Measurements from ENCODE around the gene TPCN1. TPM values are rescaled to one million over a fixed set of nuclear protein-coding genes. Genes with fewer than 3 reads are reported as not detected.

The TPCN1 gene
- total RNA-seq, 2 donors from 2014 or later: 18.9 to 30.8 TPM

- TF ChIP-seq, protein P1, sequence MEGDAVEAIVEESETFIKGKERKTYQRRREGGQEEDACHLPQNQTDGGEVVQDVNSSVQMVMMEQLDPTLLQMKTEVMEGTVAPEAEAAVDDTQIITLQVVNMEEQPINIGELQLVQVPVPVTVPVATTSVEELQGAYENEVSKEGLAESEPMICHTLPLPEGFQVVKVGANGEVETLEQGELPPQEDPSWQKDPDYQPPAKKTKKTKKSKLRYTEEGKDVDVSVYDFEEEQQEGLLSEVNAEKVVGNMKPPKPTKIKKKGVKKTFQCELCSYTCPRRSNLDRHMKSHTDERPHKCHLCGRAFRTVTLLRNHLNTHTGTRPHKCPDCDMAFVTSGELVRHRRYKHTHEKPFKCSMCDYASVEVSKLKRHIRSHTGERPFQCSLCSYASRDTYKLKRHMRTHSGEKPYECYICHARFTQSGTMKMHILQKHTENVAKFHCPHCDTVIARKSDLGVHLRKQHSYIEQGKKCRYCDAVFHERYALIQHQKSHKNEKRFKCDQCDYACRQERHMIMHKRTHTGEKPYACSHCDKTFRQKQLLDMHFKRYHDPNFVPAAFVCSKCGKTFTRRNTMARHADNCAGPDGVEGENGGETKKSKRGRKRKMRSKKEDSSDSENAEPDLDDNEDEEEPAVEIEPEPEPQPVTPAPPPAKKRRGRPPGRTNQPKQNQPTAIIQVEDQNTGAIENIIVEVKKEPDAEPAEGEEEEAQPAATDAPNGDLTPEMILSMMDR (conservative IDR thresholded peaks at IDR 0.05): no peak
- H3K27me3 Mint-ChIP-seq (ENCODE audit: insufficient read depth): no peaks in the 10 kb centered on the region
- H3K27ac Mint-ChIP-seq: no peak overlapping the region
- 92 to 94% methylated on average over 3 to 4 of the region's 4 CpGs for WGBS, 2 experiments (ENCODE audit: insufficient coverage in 1 of 2, insufficient read length in 1 of 2)
- peaks cover 19% of the 10 kb centered on the region for H3K4me1 Mint-ChIP-seq
- Histone ChIP-seq H3K4me1 (ENCODE audit: control insufficient read depth, insufficient read depth, low read length) (peaks cover 4% of the 10 kb centered on the region), H3K27me3 (ENCODE audit: control insufficient read depth, insufficient read depth, low read length, poor library complexity, severe bottlenecking) (no peaks in the 10 kb centered on the region), H3K9ac (ENCODE audit: extremely low read depth, low read length, poor library complexity, severe bottlenecking) (no peak overlapping the region), H3K4me3 (ENCODE audit: low read length) (no peak overlapping the region), H3K27ac (ENCODE audit: low read depth, low read length) (peak overlapping the region; percentile 44), H3K36me3 (ENCODE audit: control insufficient read depth, insufficient read depth, low read length) (peaks cover 30% of the 10 kb centered on the region), H3K9me3 (ENCODE audit: control insufficient read depth, low read length) (no peaks in the 10 kb centered on the region)
- H3K9me3 Mint-ChIP-seq: no peaks in the 10 kb centered on the region
- H3K36me3 Mint-ChIP-seq (ENCODE audit: low read depth): peaks cover 43% of the 10 kb centered on the region
- H3K4me3 Mint-ChIP-seq: no peak overlapping the region
- peak; percentile 88 for DNase-seq
Observed at GRCh38 chr12:113190761-113191160, 30.5 kb upstream of the TPCN1 start.

- H3K4me3 ChIP-seq (ENCODE audit: low read length): no peak overlapping the region
- TF ChIP-seq, protein P1 (conservative IDR thresholded peaks at IDR 0.05): no peak
- WGBS, 2 experiments (ENCODE audit: insufficient coverage in 1 of 2, insufficient read length in 1 of 2): 95 to 98% methylated on average over 17 to 19 of the region's 19 CpGs
- DNase-seq: no peak
- peaks cover 30% of the 10 kb centered on the region for H3K36me3 ChIP-seq (ENCODE audit: control insufficient read depth, insufficient read depth, low read length)
- Mint-ChIP-seq H3K27ac (no peak overlapping the region), H3K9me3 (no peaks in the 10 kb centered on the region), H3K4me1 (peaks cover 17% of the 10 kb centered on the region), H3K4me3 (no peak overlapping the region), H3K36me3 (ENCODE audit: low read depth) (peaks cover 43% of the 10 kb centered on the region), H3K27me3 (ENCODE audit: insufficient read depth) (no peaks in the 10 kb centered on the region)
- no peaks in the 10 kb centered on the region for H3K27me3 ChIP-seq (ENCODE audit: control insufficient read depth, insufficient read depth, low read length, poor library complexity, severe bottlenecking)
- peaks cover 4% of the 10 kb centered on the region for H3K4me1 ChIP-seq (ENCODE audit: control insufficient read depth, insufficient read depth, low read length)
- H3K9ac ChIP-seq (ENCODE audit: extremely low read depth, low read length, poor library complexity, severe bottlenecking): no peak overlapping the region
- no peaks in the 10 kb centered on the region for H3K9me3 ChIP-seq (ENCODE audit: control insufficient read depth, low read length)
- H3K27ac ChIP-seq (ENCODE audit: low read depth, low read length): no peak overlapping the region
Observed at GRCh38 chr12:113191227-113191626, 30.0 kb upstream of the TPCN1 start.

DNA sequence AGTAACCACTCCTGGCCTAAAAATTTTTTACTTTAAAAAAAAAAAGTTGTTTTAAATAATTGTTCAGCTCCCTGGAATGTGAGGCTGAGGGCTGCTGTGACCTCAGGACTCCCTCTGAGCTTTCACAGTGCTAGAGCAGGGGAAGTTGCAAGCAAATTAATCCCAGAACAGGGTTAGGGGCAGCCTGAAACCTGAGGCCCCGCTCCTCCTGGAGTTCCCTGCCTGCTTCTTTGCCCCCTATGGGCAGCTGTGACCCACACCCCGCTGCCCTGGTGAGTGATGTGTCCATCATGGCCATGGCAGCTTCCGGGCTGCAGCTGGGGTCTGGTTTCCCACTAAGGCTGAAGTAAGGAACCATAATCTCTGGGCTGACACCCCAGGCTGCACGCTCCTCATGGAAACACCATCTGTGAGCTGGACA lies 26.3 kb upstream of the TPCN1 start:
- no peaks in the 10 kb centered on the region for H3K27me3 Mint-ChIP-seq (ENCODE audit: insufficient read depth)
- peaks cover 12% of the 10 kb centered on the region for H3K36me3 ChIP-seq (ENCODE audit: control insufficient read depth, insufficient read depth, low read length)
- no peaks in the 10 kb centered on the region for H3K27me3 ChIP-seq (ENCODE audit: control insufficient read depth, insufficient read depth, low read length, poor library complexity, severe bottlenecking)
- no peak overlapping the region for H3K4me3 ChIP-seq (ENCODE audit: low read length)
- peaks cover 22% of the 10 kb centered on the region for H3K36me3 Mint-ChIP-seq (ENCODE audit: low read depth)
- TF ChIP-seq, protein P1 (conservative IDR thresholded peaks at IDR 0.05): no peak
- no peak overlapping the region for H3K27ac Mint-ChIP-seq
- H3K4me1 ChIP-seq (ENCODE audit: control insufficient read depth, insufficient read depth, low read length): no peaks in the 10 kb centered on the region
- H3K9me3 ChIP-seq (ENCODE audit: control insufficient read depth, low read length): no peaks in the 10 kb centered on the region
- H3K27ac ChIP-seq (ENCODE audit: low read depth, low read length): peak overlapping the region; percentile 70
- no peak for DNase-seq
- 85 to 95% methylated on average over 2 to 4 of the region's 4 CpGs for WGBS, 2 experiments (ENCODE audit: insufficient coverage in 1 of 2, insufficient read length in 1 of 2)
- H3K9me3 Mint-ChIP-seq: no peaks in the 10 kb centered on the region
- H3K4me1 Mint-ChIP-seq: peaks cover 8% of the 10 kb centered on the region
- no peak overlapping the region for H3K4me3 Mint-ChIP-seq
- H3K9ac ChIP-seq (ENCODE audit: extremely low read depth, low read length, poor library complexity, severe bottlenecking): no peak overlapping the region

Data from endodermal cell (in vitro differentiated cells).